PC-3 (cell line): Measurements from ENCODE around the gene GABRG3. TPM values are rescaled to one million over a fixed set of nuclear protein-coding genes. Genes with fewer than 3 reads are reported as not detected.

Experiments used
- ATAC-seq: fragments of 200-7000 bp; cut with Tn5 transposase; 2 replicates; pipeline ENCODE4 v1.9.1; 2020; ENCODE audit warnings: mild to moderate bottlenecking, moderate library complexity
- BruUV-seq: library from RNA; stranded (reverse); fragments of 400-500 nt; replicated peaks from 2 replicates; lab custom pipeline; 2021; lab: Mats Ljungman, UMichigan
- CTCF ChIA-PET: fragments of 300-600 bp; sonication (Branson Sonifier 250); formaldehyde crosslinking; loops from one replicate; lab custom pipeline; 2022; ENCODE audit warnings: antibody characterized with exemption; lab: Charles Lee
- POLR2A ChIA-PET: fragments of 300-600 bp; sonication (Branson Sonifier 250); formaldehyde crosslinking; loops from one replicate; lab custom pipeline; 2022; ENCODE audit warnings: antibody characterized with exemption; ENCODE audit not compliant: unreplicated experiment; lab: Charles Lee
- DNase-seq: peaks from one replicate; pipeline ENCODE4 v3.0.0-alpha.2; 2015
- H2AFZ ChIP-seq: fragments of 300-600 bp; sonication (generic); 2 replicates; pipeline ENCODE4 v1.6.0; 2016; ENCODE audit warnings: antibody characterized with exemption, low read length
- H3F3A ChIP-seq: fragments of 300-600 bp; sonication (generic); one replicate; pipeline ENCODE4 v1.6.0; 2017; ENCODE audit warnings: antibody characterized with exemption, low read length, control low read depth, mild to moderate bottlenecking; ENCODE audit not compliant: unreplicated experiment
- H3K27ac ChIP-seq: fragments of 300-600 bp; sonication (generic); 2 replicates; pipeline ENCODE4 v1.5.1; 2016; ENCODE audit warnings: mild to moderate bottlenecking, low read length
- H3K27me3 ChIP-seq: fragments of 300-600 bp; sonication (generic); 2 replicates; pipeline ENCODE4 v1.6.1; 2016; ENCODE audit warnings: low read length, mixed read lengths
- H3K36me3 ChIP-seq: fragments of 300-600 bp; sonication (generic); 2 replicates; pipeline ENCODE4 v1.6.1; 2016; ENCODE audit warnings: low read depth, mixed run types, low read length, mixed read lengths
- H3K4me1 ChIP-seq: fragments of 300-600 bp; sonication (generic); 2 replicates; pipeline ENCODE4 v1.5.1; 2016; ENCODE audit warnings: low read length; ENCODE audit not compliant: insufficient read depth
- H3K4me2 ChIP-seq: fragments of 300-600 bp; sonication (generic); 2 replicates; pipeline ENCODE4 v1.6.0; 2016; ENCODE audit warnings: low read length
- H3K4me3 ChIP-seq: fragments of 300-600 bp; sonication (generic); 2 replicates; pipeline ENCODE4 v1.5.1; 2016; ENCODE audit warnings: mild to moderate bottlenecking, low read length, mixed read lengths
- H3K79me2 ChIP-seq: fragments of 300-600 bp; sonication (generic); 2 replicates; pipeline ENCODE4 v1.6.1; 2017; ENCODE audit warnings: low read length, mixed read lengths
- H3K9ac ChIP-seq: fragments of 300-600 bp; sonication (generic); 2 replicates; pipeline ENCODE4 v1.6.0; 2016; ENCODE audit warnings: mild to moderate bottlenecking, low read length
- H3K9me2 ChIP-seq: fragments of 300-600 bp; sonication (generic); replicated peaks from 2 replicates; pipeline ENCODE4 v1.6.1; 2016; ENCODE audit warnings: mixed run types, low read length, mixed read lengths
- H3K9me3 ChIP-seq: fragments of 300-600 bp; sonication (generic); 2 replicates; pipeline ENCODE4 v1.6.1; 2016; ENCODE audit warnings: low read length, mixed read lengths
- H4K20me1 ChIP-seq: fragments of 300-600 bp; sonication (generic); 2 replicates; pipeline ENCODE4 v1.6.1; 2016; ENCODE audit warnings: low read length, mixed read lengths
- CTCF ChIP-seq: fragments of 300-600 bp; sonication (generic); conservative IDR thresholded peaks from 2 replicates; pipeline ENCODE4 v1.5.1; 2017; ENCODE audit warnings: antibody characterized with exemption, low read depth, mild to moderate bottlenecking, low read length
- EZH2 ChIP-seq: fragments of 300-600 bp; sonication (generic); IDR thresholded peaks from one replicate; pipeline ENCODE4 v1.6.1; 2017; ENCODE audit warnings: antibody characterized with exemption, mild to moderate bottlenecking, low read length; ENCODE audit not compliant: unreplicated experiment
- EZH2phosphoT487 ChIP-seq: fragments of 300-600 bp; sonication (generic); IDR thresholded peaks from 2 replicates; pipeline ENCODE4 v1.6.1; 2018; ENCODE audit warnings: mild to moderate bottlenecking, antibody characterized with exemption, low read length, borderline replicate concordance
- intact Hi-C: fragments of 100-400 bp; cut with micrococcal nuclease; formaldehyde crosslinking; loops from 2 replicates; pipeline ENCODE4 v1.9.0; 2023
- total RNA-seq: library from RNA; depleted of rRNA; stranded (reverse); fragments of >200 nt; gene quantifications from 2 replicates; pipeline ENCODE4 v1.2.3, GENCODE V29; 2014

Gene GABRG3
- total RNA-seq, 1 experiment from 2014 or later: 0.11 TPM

- ATAC-seq: no peak
- no peaks in the 10 kb centered on the region for H3K9me3 ChIP-seq
- H3K4me1 ChIP-seq: no peaks in the 10 kb centered on the region
- H3K9ac ChIP-seq: no peak overlapping the region
- DNase-seq: no peak
- H3K36me3 ChIP-seq: no peaks in the 10 kb centered on the region
- no peak overlapping the region for H2AFZ ChIP-seq
- H3K27ac ChIP-seq: no peak overlapping the region
- intact Hi-C loops: no loop called here
- H3K27me3 ChIP-seq: no peaks in the 10 kb centered on the region
- no peaks in the 10 kb centered on the region for H3K9me2 ChIP-seq
- no peak overlapping the region for H3K4me3 ChIP-seq
- POLR2A ChIA-PET: no interaction called here
- CTCF ChIA-PET: no interaction called here
- H4K20me1 ChIP-seq: no peaks in the 10 kb centered on the region
- BruUV-seq: no TSS peak
- H3K4me2 ChIP-seq: no peak overlapping the region
- H3K79me2 ChIP-seq: no peaks in the 10 kb centered on the region
- no peaks in the 10 kb centered on the region for H3F3A ChIP-seq
- TF ChIP-seq EZH2: no peak
- TF ChIP-seq CTCF: no peak
- no peak for TF ChIP-seq EZH2phosphoT487
Observed at GRCh38 chr15:27042646-27043045, 71.7 kb downstream of the GABRG3 start.

GRCh38 chr15:27043770-27044169 is 72.8 kb downstream of the GABRG3 start:
- intact Hi-C loops: no loop called here
- Histone ChIP-seq H3K9ac (no peak overlapping the region), H3K36me3 (no peaks in the 10 kb centered on the region), H3K79me2 (no peaks in the 10 kb centered on the region), H3K4me1 (no peaks in the 10 kb centered on the region), H3K27ac (no peak overlapping the region), H3K27me3 (no peaks in the 10 kb centered on the region), H4K20me1 (no peaks in the 10 kb centered on the region), H3K4me2 (no peak overlapping the region), H3F3A (no peaks in the 10 kb centered on the region), H3K4me3 (no peak overlapping the region), H3K9me3 (no peaks in the 10 kb centered on the region), H2AFZ (no peak overlapping the region), H3K9me2 (no peaks in the 10 kb centered on the region)
- POLR2A ChIA-PET: no interaction called here
- DNase-seq: no peak
- ATAC-seq: no peak
- no TSS peak for BruUV-seq
- CTCF ChIA-PET: no interaction called here
- no peak for TF ChIP-seq EZH2phosphoT487
- TF ChIP-seq CTCF: no peak
- no peak for TF ChIP-seq EZH2

- POLR2A ChIA-PET: no interaction called here
- no peak for DNase-seq
- H3K79me2 ChIP-seq: no peaks in the 10 kb centered on the region
- CTCF ChIA-PET: no interaction called here
- TF ChIP-seq CTCF (no peak), EZH2phosphoT487 (no peak), EZH2 (no peak)
- intact Hi-C loops: no loop called here
- H3K9me3 ChIP-seq: 0 out of 2 replicates have a peak, but pooled peaks cover under 1% of the 10 kb centered on the region
- H2AFZ ChIP-seq: no peak overlapping the region
- H3K9ac ChIP-seq: no peak overlapping the region
- no peaks in the 10 kb centered on the region for H3K36me3 ChIP-seq
- no peak overlapping the region for H3K4me3 ChIP-seq
- no TSS peak for BruUV-seq
- H3F3A ChIP-seq: no peaks in the 10 kb centered on the region
- H3K4me2 ChIP-seq: no peak overlapping the region
- H3K27me3 ChIP-seq: no peaks in the 10 kb centered on the region
- ATAC-seq: no peak
- H3K9me2 ChIP-seq: no peaks in the 10 kb centered on the region
- H4K20me1 ChIP-seq: no peaks in the 10 kb centered on the region
- H3K27ac ChIP-seq: no peak overlapping the region
- H3K4me1 ChIP-seq: no peaks in the 10 kb centered on the region
Observed at GRCh38 chr15:27045796-27046195, 74.8 kb downstream of the GABRG3 start.
